GM18873 (cell line): Measurements from ENCODE around the gene MRFAP1.
A peak's percentile ranks its signal among the peaks of the same experiment; 100 is the strongest.
"Not testable (repeated sequence)": the region's sequence is repeated elsewhere in the genome, so short reads cannot be mapped to it uniquely, and the experiment has no call there.

Source experiments
- ATAC-seq: cut with Tn5 transposase; IDR thresholded peaks from one replicate; pipeline ENCODE4 v1.9.1; 2021; ENCODE audit warnings: mild to moderate bottlenecking, moderate library complexity, moderate number of reproducible peaks; ENCODE audit not compliant: unreplicated experiment, low FRiP score

MRFAP1 gene

DNA sequence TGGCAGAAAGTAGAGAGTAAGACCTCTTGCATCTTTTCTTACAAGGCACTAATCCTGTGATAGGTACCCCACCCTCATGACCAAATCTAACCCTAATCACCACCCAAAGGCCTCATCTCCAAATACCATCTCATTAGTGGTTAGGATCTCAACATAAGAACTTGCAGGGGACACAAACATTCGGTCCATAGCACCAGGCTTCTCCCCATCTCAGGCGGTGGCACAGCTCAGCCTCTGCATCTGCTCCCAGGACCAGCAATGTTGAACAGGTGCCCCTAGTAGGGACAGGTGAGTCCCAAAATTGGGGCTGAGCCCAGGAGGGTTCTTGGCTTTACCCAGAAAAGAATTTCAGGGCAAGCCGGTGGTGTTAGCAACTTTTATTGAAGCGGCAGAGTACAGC is 8.4 kb upstream of the MRFAP1 start:
- ATAC-seq: no peak

- ATAC-seq: no peak
Measured at GRCh38 chr4:6633091-6633906, 7.2 kb upstream of the MRFAP1 start.

DNA sequence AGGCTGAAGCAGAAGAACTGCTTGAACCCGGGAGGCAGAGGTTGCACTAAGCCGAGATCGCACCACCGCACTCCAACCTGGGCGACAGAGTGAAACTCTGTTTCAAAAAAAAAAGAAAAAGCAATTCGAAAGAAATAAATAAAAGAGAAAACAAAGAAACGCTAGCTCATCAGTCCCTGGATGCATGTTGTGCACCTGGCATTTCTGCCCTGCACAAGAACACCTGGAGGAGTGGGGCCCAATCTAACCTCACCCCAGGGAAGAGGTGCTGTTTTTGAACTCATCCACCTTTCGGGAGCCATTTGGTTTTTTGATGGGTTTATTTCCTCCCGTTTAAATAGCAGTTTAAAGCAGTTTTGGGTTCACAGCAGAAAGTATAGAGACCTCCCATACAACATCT is 5.7 kb upstream of the MRFAP1 start:
- ATAC-seq: no peak

DNA sequence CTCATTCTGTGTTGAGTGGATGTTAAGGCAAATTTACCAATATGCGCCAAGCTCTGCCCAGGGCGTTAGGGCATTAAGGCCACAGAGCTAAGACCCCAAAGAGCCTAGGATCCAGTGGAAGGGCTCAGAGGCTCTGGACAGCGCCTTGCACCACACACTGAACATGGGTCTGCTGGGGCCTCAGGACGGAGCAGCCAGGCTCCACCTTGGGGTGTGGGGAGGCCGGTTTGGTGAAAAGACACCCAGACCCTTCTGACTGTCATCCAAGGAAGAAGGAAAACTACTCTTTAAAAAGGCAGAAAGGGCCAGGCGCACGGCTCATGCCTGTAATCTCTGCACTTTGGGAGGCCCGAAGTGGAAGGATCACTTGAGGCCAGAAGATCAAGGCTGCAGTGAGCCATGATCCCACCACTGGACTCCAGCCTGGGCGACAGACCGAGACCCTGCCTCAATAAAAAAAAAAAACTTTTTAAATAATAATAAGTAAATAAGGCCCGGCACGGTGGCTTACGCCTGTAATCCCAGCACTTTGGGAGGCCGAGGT is 1.3 kb upstream of the MRFAP1 start:
- no peak for ATAC-seq

- peak; percentile 18 for ATAC-seq
Measured at GRCh38 chr4:6641164-6641970, 882 bp downstream of the MRFAP1 start.

DNA sequence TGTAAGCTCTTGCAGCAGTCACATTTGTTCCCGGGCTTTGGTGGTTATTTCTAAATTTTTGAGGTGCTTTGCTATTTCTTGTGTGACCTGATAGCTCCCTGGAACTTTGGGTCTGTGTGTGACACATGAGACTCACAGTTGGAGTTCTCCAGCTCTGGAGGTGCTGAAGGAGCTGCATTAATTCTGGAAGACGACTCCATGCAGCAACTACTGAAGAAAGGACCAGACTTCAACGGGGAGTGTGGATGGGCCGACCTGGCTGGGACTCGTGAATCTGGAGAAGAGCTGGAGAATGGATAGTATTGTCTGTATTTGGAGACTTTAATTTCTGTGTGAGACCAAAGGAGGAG is 1.5 kb downstream of the MRFAP1 start:
- ATAC-seq: no peak

DNA sequence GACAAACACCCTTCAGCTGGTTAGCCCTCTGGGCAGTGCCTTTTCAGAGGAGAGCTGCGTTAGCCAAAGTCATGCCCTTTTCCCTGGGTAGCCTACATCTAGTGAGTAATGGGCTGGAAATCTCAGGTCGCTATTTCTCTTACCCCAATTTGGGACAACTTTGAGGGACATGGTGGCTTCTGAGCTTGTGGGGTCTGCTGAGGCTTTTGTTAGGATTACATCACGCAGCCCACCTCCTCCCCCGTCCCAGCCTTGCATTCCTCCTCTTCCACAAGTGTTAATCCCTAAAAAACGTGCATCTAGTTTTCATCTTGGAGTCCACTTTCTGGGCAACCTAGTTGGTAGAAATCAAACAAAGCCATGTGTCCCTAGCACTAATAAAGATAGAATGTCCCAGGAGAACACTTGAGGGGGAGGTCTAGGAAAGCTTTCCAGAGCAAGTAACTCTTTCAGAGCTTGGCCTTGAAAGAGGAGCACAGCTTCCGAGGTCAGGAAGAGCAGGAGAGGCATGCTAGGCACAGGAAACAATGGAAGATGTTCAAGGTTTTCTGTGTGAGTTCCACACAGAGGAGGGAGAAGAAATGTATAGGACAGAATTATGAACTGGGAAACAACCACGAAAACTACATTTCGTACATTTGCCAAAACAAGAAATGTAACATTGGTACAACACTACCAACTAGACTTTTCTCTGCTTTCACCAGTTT is 2.8 kb downstream of the MRFAP1 start:
- ATAC-seq: no peak

DNA sequence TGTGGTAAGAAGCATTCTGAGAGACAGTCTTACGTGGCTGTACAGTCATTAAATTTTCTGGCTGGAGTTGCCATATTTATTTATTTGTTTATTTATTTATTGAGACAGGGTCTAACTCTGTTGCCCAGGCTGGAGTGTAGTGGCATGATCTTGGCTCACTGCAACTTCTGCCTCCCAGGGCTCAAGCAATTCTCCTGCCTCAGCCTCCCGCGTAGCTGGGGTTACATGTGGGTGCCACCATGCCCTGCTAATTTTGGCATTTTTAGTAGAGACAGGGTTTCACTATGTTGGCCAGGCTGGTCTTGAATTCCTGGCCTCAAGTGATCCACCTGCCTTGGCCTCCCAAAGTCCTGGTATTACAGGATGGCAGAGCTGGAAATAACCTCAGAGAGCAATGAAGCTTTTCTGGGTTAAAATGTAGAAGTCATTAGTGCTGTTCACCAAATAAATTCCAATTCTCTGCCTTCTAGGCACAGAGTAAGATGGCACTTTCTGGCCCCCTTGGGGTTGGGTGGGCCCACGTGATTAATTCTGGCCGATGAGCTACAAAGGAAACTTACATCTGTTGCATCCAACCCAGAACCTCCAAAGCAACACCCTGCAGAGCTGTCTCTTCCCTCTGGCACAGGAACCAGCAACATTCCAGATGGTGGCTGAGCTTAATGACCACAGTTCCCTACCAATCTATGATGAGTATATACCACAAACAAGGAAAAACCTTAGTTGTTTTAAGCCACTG is 4.5 kb downstream of the MRFAP1 start:
- ATAC-seq: no peak

DNA sequence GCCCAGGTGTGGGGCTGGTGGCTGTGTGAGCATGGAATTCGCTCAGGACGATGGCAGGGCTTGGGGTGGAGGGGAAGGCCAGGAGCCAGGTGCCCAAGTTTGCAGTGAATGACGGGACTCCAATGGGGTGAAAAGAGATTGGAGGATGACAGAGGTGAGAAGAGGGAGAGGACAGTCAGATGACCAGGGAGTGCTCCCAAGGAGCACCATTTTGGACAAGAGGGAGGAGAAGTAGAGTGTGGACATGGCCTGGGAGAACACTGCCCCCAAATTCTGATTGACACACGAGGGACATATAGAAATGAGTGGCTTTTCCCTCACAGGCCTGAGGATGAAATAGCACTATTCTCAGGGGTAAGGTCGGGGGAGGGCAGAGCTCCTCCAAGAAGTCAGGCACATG is 6.7 kb downstream of the MRFAP1 start:
- no peak for ATAC-seq

DNA sequence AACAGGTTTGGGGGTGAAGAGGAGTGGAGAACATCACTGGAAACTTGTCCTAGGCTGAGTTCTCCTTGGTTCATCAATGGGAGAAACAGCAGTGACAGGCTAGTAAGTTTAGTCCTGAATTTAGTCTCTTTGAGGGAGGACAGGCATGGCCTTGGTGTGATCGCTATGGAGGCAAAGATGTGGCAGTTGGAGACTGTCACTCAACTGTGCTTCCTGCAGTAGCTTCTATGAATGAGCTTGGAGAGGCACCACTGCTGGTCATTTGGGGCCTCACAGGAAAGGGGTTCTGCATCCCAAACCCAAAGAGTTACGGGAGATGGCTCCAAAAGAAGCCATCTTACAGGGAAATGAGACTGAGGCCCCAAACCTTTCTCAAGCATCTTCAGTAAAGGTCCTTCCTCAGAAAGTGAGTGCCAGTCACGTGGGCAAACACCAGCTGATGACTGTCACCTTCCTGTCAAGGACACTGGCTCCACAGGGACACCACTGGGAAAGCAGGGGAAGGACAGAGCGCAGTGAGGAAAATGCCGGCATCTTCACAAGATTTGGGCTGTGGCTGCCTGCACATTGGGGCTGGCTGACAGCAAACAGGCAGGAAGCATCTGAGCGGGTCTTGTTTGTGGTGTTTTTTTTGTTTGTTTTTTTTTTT is 7.2 kb downstream of the MRFAP1 start:
- ATAC-seq: no peak

DNA sequence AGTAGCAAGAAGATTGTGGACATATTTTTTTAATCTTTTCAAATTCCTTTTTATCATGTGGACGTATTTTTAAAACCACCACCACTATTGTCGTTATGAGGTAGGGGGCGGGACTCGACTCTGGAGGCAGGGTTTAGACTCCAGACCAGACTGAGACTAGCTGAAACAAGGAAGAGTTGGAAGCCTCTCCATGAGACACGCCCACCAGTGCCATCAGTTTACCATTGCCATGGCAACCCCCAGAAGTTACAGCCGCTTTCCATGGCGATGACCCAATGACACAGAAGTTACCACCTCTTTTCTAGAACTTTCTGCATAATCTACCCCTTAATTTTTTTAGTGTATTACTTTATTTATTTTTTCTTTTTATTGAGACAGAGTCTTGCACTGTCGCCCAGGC is 8.7 kb downstream of the MRFAP1 start:
- no peak for ATAC-seq

GRCh38 chr4:6654211-6654610 is 13.7 kb downstream of the MRFAP1 start:
- not testable (repeated sequence) for ATAC-seq

DNA sequence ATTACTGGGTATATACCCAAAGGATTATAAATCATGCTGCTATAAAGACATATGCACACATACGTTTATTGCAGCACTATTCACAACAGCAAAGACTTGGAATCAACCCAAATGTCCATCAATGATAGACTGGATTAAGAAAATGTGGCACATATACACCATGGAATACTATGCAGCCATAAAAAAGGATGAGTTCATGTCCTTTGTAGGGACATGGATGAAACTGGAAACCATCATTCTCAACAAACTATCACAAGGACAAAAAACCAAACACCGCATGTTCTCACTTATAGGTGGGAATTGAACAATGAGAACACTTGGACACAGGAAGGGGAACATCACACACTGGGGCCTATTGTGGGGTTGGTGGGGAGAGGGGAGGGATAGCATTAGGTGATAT is 14.8 kb downstream of the MRFAP1 start:
- not testable (repeated sequence) for ATAC-seq

- no peak for ATAC-seq
Measured at GRCh38 chr4:6655924-6656323, 15.4 kb downstream of the MRFAP1 start.

- ATAC-seq: no peak
Measured at GRCh38 chr4:6657242-6658208, 17.0 kb downstream of the MRFAP1 start.

GRCh38 chr4:6658209-6658595 is 17.7 kb downstream of the MRFAP1 start:
- no peak for ATAC-seq

GRCh38 chr4:6658597-6659075 is 18.2 kb downstream of the MRFAP1 start:
- ATAC-seq: no peak

- ATAC-seq: no peak
Measured at GRCh38 chr4:6659897-6660296, 19.4 kb downstream of the MRFAP1 start.

GRCh38 chr4:6660430-6660829 is 19.9 kb downstream of the MRFAP1 start:
- no peak for ATAC-seq
